Liver (tissue), 3 donors: ENCODE data around the gene PCDHGA5.
"Not testable (repeated sequence)": the region's sequence is repeated elsewhere in the genome, so short reads cannot be mapped to it uniquely, and the experiment has no call there.

ENCODE experiments used
- CTCF ChIP-seq: fragments of 150-350 bp; IDR thresholded peaks from 2 replicates; pipeline ENCODE4 v1.5.1; 2017; ENCODE audit warnings: improper control_type of control experiment, low read depth, low read length; ENCODE audit not compliant: missing input control
- EGR1 ChIP-seq, 2 donors: IDR thresholded peaks; 2 replicates each; pipeline ENCODE4 v1.6.1; 2016 to 2018; ENCODE audit warnings: antibody characterized with exemption in 2 of 2, low read depth in 2 of 2
- GABPA ChIP-seq, 2 donors: IDR thresholded peaks in 1 of 2; conservative IDR thresholded peaks in 1 of 2; 2 replicates each; pipeline ENCODE4 v1.6.1; 2016; ENCODE audit warnings: antibody characterized with exemption in 2 of 2, mild to moderate bottlenecking in 1 of 2, moderate library complexity in 1 of 2
- HNF4A ChIP-seq, 2 donors: conservative IDR thresholded peaks; 2 replicates each; pipeline ENCODE4 v1.6.1; 2016; ENCODE audit warnings: antibody characterized with exemption in 2 of 2, mild to moderate bottlenecking in 2 of 2
- HNF4G ChIP-seq: IDR thresholded peaks from 2 replicates; pipeline ENCODE4 v1.6.1; 2016; ENCODE audit warnings: antibody characterized with exemption
- JUND ChIP-seq, 2 donors: IDR thresholded peaks; 2 replicates each; pipeline ENCODE4 v1.6.1; 2016; ENCODE audit warnings: antibody characterized with exemption in 2 of 2
- MAX ChIP-seq: IDR thresholded peaks from 2 replicates; pipeline ENCODE4 v1.6.1; 2016; ENCODE audit warnings: antibody characterized with exemption
- RAD21 ChIP-seq, 2 donors: IDR thresholded peaks; 2 replicates each; pipeline ENCODE4 v1.6.1; 2016; ENCODE audit warnings: antibody characterized with exemption in 2 of 2, mild to moderate bottlenecking in 2 of 2
- REST ChIP-seq: IDR thresholded peaks from 2 replicates; pipeline ENCODE4 v1.6.1; 2016; ENCODE audit warnings: antibody characterized with exemption, mild to moderate bottlenecking
- SP1 ChIP-seq: IDR thresholded peaks from 2 replicates; pipeline ENCODE4 v1.6.1; 2018; ENCODE audit warnings: antibody characterized with exemption, mild to moderate bottlenecking
- TAF1 ChIP-seq: conservative IDR thresholded peaks from 2 replicates; pipeline ENCODE4 v1.6.1; 2016; ENCODE audit warnings: antibody characterized with exemption, mild to moderate bottlenecking
- YY1 ChIP-seq: IDR thresholded peaks from 2 replicates; pipeline ENCODE4 v1.6.1; 2016; ENCODE audit warnings: antibody characterized with exemption, mild to moderate bottlenecking
- ZBTB33 ChIP-seq: IDR thresholded peaks from 2 replicates; pipeline ENCODE4 v1.6.1; 2016; ENCODE audit warnings: antibody characterized with exemption
- donor health status: healthy.
- donor health status: healthy.

GRCh38 chr5:141387557-141388311 lies 23.8 kb downstream of the PCDHGA5 start, which contains the start of gene PCDHGB4:
- TF ChIP-seq CTCF (peak; percentile 39), RAD21 (IDR thresholded peaks at IDR 0.05) (peak; percentile 47 to 62)
- not testable (repeated sequence) for TF ChIP-seq MAX; TAF1; REST; SP1; ZBTB33; GABPA (IDR thresholded peaks at IDR 0.05 in 1 of 2, conservative IDR thresholded peaks at IDR 0.05 in 1 of 2); JUND (IDR thresholded peaks at IDR 0.05); HNF4G; EGR1 (IDR thresholded peaks at IDR 0.05; ENCODE audit: low read depth in 2 of 2); YY1; HNF4A (conservative IDR thresholded peaks at IDR 0.05)
